Peyer's patch (tissue), 4 donors: ENCODE data around the gene SSTR3. TPM values are rescaled to one million over a fixed set of nuclear protein-coding genes. Genes with fewer than 3 reads are reported as not detected.

Experiments used
- DNase-seq, 3 donors: peaks; one replicate each; pipeline ENCODE4 v3.0.0-alpha.2; 2017 to 2019
- H3K27ac ChIP-seq, 4 donors: fragments of 200-600 bp; sonication (generic); one replicate each; pipeline ENCODE4 v1.5.1; 2016 to 2019
- H3K27me3 ChIP-seq, 2 donors: fragments of 200-600 bp; sonication (generic); one replicate each; pipeline ENCODE4 v1.5.1; 2019
- H3K36me3 ChIP-seq, 3 donors: fragments of 200-600 bp; sonication (generic); one replicate each; pipeline ENCODE4 v1.5.1; 2016 to 2019
- H3K4me1 ChIP-seq, 4 donors: fragments of 200-600 bp; sonication (generic); one replicate each; pipeline ENCODE4 v1.5.1; 2016 to 2019
- H3K4me3 ChIP-seq, 4 donors: fragments of 200-600 bp; sonication (generic); 1 replicate in 3 of 4; 2 replicates in 1 of 4; pipeline ENCODE4 v1.5.1; 2016 to 2019; ENCODE audit warnings: mild to moderate bottlenecking in 1 of 4
- H3K9me3 ChIP-seq, 4 donors: fragments of 200-600 bp; sonication (generic); one replicate each; pipeline ENCODE4 v1.5.1; 2016 to 2019; ENCODE audit warnings: mild to moderate bottlenecking in 1 of 4
- CTCF ChIP-seq, 6 experiments: fragments of 450-650 bp in 4 of 6; fragments of 200-600 bp in 2 of 6; sonication (generic) in 1 of 6; IDR thresholded peaks; one replicate each; pipeline ENCODE4 v1.5.1; 2017 to 2019; ENCODE audit warnings: antibody characterized with exemption in 6 of 6, mild to moderate bottlenecking in 3 of 6, moderate library complexity in 1 of 6
- POLR2A ChIP-seq, 2 donors: fragments of 450-650 bp; IDR thresholded peaks; one replicate each; pipeline ENCODE4 v1.5.1; 2017; ENCODE audit warnings: antibody characterized with exemption in 2 of 2, mild to moderate bottlenecking in 2 of 2, moderate library complexity in 2 of 2
- total RNA-seq, 4 donors: library from RNA; depleted of rRNA; stranded (reverse); fragments of >200 nt; gene quantifications; one replicate each; pipeline ENCODE4 v1.1.0, GENCODE V29; 2016

SSTR3 gene
- total RNA-seq, 4 donors from 2014 or later, result not detected

GRCh38 chr22:37226514-37226913 lies 14.2 kb upstream of the SSTR3 start:
- H3K36me3 ChIP-seq, result peaks cover 0 to 3% (median 0%) of the 10 kb centered on the region in 3 donors
- no peak for TF ChIP-seq CTCF (IDR thresholded peaks at IDR 0.05)
- no peak for TF ChIP-seq POLR2A (IDR thresholded peaks at IDR 0.05)
- no peak overlapping the region for H3K4me3 ChIP-seq
- H3K9me3 ChIP-seq, result no peaks in the 10 kb centered on the region
- H3K27me3 ChIP-seq, result no peaks in the 10 kb centered on the region
- H3K27ac ChIP-seq, result peak overlapping the region in 1 of 4 donors; percentile 85
- no peak for DNase-seq
- peaks cover 0 to 65% (median 42%) of the 10 kb centered on the region in 4 donors for H3K4me1 ChIP-seq

DNA sequence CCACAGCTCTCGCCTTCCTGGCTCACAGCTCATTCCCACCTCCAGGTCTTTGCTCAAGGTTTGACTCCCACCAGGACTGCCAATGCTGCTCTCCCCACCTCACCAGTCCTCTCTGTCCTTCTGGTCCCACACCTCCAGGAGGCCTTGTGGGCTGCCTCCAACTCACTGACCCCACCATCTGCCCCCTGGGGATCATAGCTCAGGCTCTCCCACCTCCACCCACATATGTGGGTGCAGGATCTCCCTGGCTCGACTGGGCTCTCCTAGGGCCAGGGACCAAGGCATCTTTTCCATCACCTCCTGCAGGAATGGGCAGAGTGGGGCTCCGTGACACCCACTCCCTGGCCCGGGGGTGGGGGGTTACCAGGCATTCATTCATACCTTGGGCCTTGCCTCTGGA lies 13.8 kb upstream of the SSTR3 start:
- no peaks in the 10 kb centered on the region for H3K27me3 ChIP-seq
- H3K4me3 ChIP-seq, result no peak overlapping the region
- peak overlapping the region in 1 of 4 donors; percentile 85 for H3K27ac ChIP-seq
- peaks cover 0 to 63% (median 41%) of the 10 kb centered on the region in 4 donors for H3K4me1 ChIP-seq
- TF ChIP-seq POLR2A (IDR thresholded peaks at IDR 0.05), result no peak
- no peak for TF ChIP-seq CTCF (IDR thresholded peaks at IDR 0.05)
- no peak for DNase-seq
- no peaks in the 10 kb centered on the region for H3K9me3 ChIP-seq
- peaks cover 0 to 3% (median 0%) of the 10 kb centered on the region in 3 donors for H3K36me3 ChIP-seq

GRCh38 chr22:37225481-37225880 lies 13.2 kb upstream of the SSTR3 start:
- no peak overlapping the region for H3K4me3 ChIP-seq
- peak overlapping the region in 1 of 4 donors; percentile 85 for H3K27ac ChIP-seq
- DNase-seq, result peak in 1 of 3 donors; percentile 48
- no peak for TF ChIP-seq POLR2A (IDR thresholded peaks at IDR 0.05)
- TF ChIP-seq CTCF (IDR thresholded peaks at IDR 0.05), result peak in 1 of 6 experiments; percentile 11
- H3K36me3 ChIP-seq, result peaks cover 0 to 3% (median 0%) of the 10 kb centered on the region in 3 donors
- no peaks in the 10 kb centered on the region for H3K27me3 ChIP-seq
- no peaks in the 10 kb centered on the region for H3K9me3 ChIP-seq
- H3K4me1 ChIP-seq, result peaks cover 0 to 63% (median 40%) of the 10 kb centered on the region in 4 donors

DNA sequence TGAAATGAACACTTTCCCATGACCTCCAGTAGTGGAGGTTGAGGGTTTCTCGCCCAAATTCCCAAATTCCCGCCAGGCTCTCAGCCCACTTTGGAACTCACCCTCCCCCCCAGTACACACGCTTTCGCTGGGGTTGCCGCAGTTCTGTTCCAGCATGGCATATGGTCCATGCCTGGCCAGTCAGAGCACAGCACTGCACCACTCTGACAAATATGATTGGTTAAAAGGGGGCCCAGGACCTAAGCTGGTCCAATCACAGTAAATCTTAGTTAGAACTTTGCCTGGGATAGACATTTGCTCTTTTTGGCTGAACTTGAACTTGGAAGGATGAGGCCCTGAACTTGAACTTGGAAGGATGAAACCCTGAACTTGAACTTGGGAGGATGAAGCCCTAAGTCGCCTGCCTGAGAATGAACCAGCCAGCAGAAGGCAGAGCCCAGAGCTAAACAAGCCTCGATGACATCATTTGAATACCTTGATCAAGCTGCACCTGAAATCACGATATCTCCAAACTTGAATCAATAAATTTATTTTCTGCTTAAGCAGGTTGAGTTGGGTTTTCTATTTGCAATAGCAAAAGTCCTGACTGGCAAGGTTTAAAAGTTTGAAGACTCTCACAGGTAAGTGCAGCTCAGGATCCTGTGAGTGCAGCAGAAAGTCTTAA lies 12.6 kb upstream of the SSTR3 start:
- Histone ChIP-seq H3K9me3 (no peaks in the 10 kb centered on the region), H3K4me1 (peaks cover 0 to 61% (median 38%) of the 10 kb centered on the region in 4 donors), H3K4me3 (no peak overlapping the region), H3K27ac (peak overlapping the region in 2 of 4 donors; percentile 74 to 85), H3K36me3 (peaks cover 0 to 3% (median 0%) of the 10 kb centered on the region in 3 donors), H3K27me3 (no peaks in the 10 kb centered on the region)
- TF ChIP-seq POLR2A (IDR thresholded peaks at IDR 0.05) (no peak), CTCF (IDR thresholded peaks at IDR 0.05) (no peak)
- no peak for DNase-seq

- TF ChIP-seq CTCF (IDR thresholded peaks at IDR 0.05), result no peak
- TF ChIP-seq POLR2A (IDR thresholded peaks at IDR 0.05), result no peak
- peak overlapping the region in 2 of 4 donors; percentile 74 to 85 for H3K27ac ChIP-seq
- DNase-seq, result peak in 1 of 3 donors; percentile 63
- H3K27me3 ChIP-seq, result no peaks in the 10 kb centered on the region
- peaks cover 0 to 60% (median 30%) of the 10 kb centered on the region in 4 donors for H3K4me1 ChIP-seq
- no peak overlapping the region for H3K4me3 ChIP-seq
- H3K36me3 ChIP-seq, result peaks cover 0 to 3% (median 0%) of the 10 kb centered on the region in 3 donors
- H3K9me3 ChIP-seq, result no peaks in the 10 kb centered on the region
These were observed 11.8 kb upstream of the SSTR3 start for GRCh38 chr22:37223965-37224551.
